Kidney (tissue), 14 donors: ENCODE measurements around the gene NOL4L. TPM values are rescaled to one million over a fixed set of nuclear protein-coding genes. Genes with fewer than 3 reads are reported as not detected.

ENCODE experiments used
- DNase-seq, 5 donors: peaks; one replicate each; pipeline ENCODE4 v3.0.0-alpha.2; 2013 to 2020
- FAIRE-seq: peaks from 2 replicates; lab custom pipeline; 2012; peaks lifted over from hg19 to GRCh38; lab: Jason Lieb, UNC
- H3K27ac ChIP-seq, 2 donors: one replicate each; pipeline ENCODE4 v1.7.0; 2013; ENCODE audit warnings: low read depth in 2 of 2, low read length in 2 of 2, inconsistent platforms in 1 of 2
- H3K27me3 ChIP-seq: one replicate; pipeline ENCODE4 v1.7.1; 2013; ENCODE audit warnings: low read length, inconsistent platforms; ENCODE audit not compliant: control insufficient read depth, insufficient read depth
- H3K36me3 ChIP-seq, 3 donors: one replicate each; pipeline versions ENCODE4 v1.7.0 to v1.7.1; 2013; ENCODE audit warnings: low read length in 3 of 3, control low read depth in 1 of 3, inconsistent platforms in 1 of 3; ENCODE audit not compliant: insufficient read depth in 3 of 3, control insufficient read depth in 2 of 3
- H3K4me1 ChIP-seq, 3 donors: one replicate each; pipeline versions ENCODE4 v1.7.0 to v1.7.1; 2013; ENCODE audit warnings: low read length in 3 of 3, inconsistent platforms in 1 of 3, low read depth in 1 of 3; ENCODE audit not compliant: control insufficient read depth in 2 of 3, insufficient read depth in 2 of 3
- H3K4me3 ChIP-seq, 3 donors: one replicate each; pipeline versions ENCODE4 v1.7.0 to v1.8.1; 2013; ENCODE audit warnings: low read length in 3 of 3, control low read depth in 1 of 3, inconsistent platforms in 1 of 3
- H3K9ac ChIP-seq, 3 donors: one replicate each; pipeline versions ENCODE4 v1.7.0 to v1.7.1; 2013; ENCODE audit warnings: low read length in 3 of 3, control low read depth in 1 of 3, inconsistent platforms in 1 of 3
- H3K9me3 ChIP-seq, 3 donors: one replicate each; pipeline versions ENCODE4 v1.7.0 to v1.7.1; 2013; ENCODE audit warnings: low read length in 3 of 3, control low read depth in 1 of 3, inconsistent platforms in 1 of 3; ENCODE audit not compliant: control insufficient read depth in 2 of 3, insufficient read depth in 1 of 3
- CTCF ChIP-seq: IDR thresholded peaks from 3 replicates; pipeline ENCODE4 v1.5.1; 2012; ENCODE audit warnings: mild to moderate bottlenecking, moderate library complexity, borderline replicate concordance; ENCODE audit not compliant: insufficient read depth; ENCODE audit errors: extremely low read depth
- intact Hi-C: fragments of 100-400 bp; cut with DNase I; formaldehyde crosslinking; loops from one replicate; pipeline ENCODE4 v1.11.1; 2022
- polyA plus RNA-seq: library from polyadenylated mRNA; stranded (reverse); fragments of 350-450 nt; fragmentation: Illumina TruSeq; extraction: RNeasy Lipid Tissue Mini Kit (QIAGEN cat#74804); gene quantifications from one replicate; pipeline ENCODE4 v1.2.3, GENCODE V29; 2014; ENCODE audit warnings: low read depth, low replicate concordance; ENCODE audit not compliant: insufficient read depth
- total RNA-seq: library from RNA; stranded (reverse); fragmentation: NEBNext Ultra II Directional; extraction: Animal tissue kit (Norgen Biotek cat#: 25700); gene quantifications from one replicate; pipeline ENCODE4 v1.2.1, GENCODE V29; 2021
- donor health status: control.
- donor health status: control.
- donor health status: control.
- donor health status: control.
- donor health status: control.
- donor health status: DM: yes; HTN: yes; CAD: no.
- donor health status: Normal renal cell carcinoma (clear cell type).

Gene NOL4L
- total and polyA plus RNA-seq, 2 donors from 2014 or later, result 14.1 to 19.4 TPM

GRCh38 chr20:32572271-32572968 is 12.7 kb downstream of the NOL4L start:
- H3K9ac ChIP-seq, result no peak overlapping the region
- no peaks in the 10 kb centered on the region for H3K4me1 ChIP-seq
- no peak overlapping the region for H3K27ac ChIP-seq
- intact Hi-C loops, result no loop called here
- no peak for TF ChIP-seq CTCF
- FAIRE-seq, result no peak
- DNase-seq, result peak in 1 of 5 donors; percentile 61
- H3K27me3 ChIP-seq, result no peaks in the 10 kb centered on the region
- H3K9me3 ChIP-seq, result no peaks in the 10 kb centered on the region
- no peaks in the 10 kb centered on the region for H3K36me3 ChIP-seq
- no peak overlapping the region for H3K4me3 ChIP-seq

- peak in 1 of 5 donors; percentile 49 for DNase-seq
These were observed 13.6 kb downstream of the NOL4L start for GRCh38 chr20:32571566-32571965.

GRCh38 chr20:32570401-32571190 is 14.5 kb downstream of the NOL4L start:
- FAIRE-seq (no peak), DNase-seq (peak in 2 of 5 donors; percentile 20 to 45)
- no peak for TF ChIP-seq CTCF
- intact Hi-C loops, result no loop called here
- no peaks in the 10 kb centered on the region for H3K36me3 ChIP-seq
- H3K9ac ChIP-seq, result no peak overlapping the region
- no peaks in the 10 kb centered on the region for H3K4me1 ChIP-seq
- H3K4me3 ChIP-seq, result no peak overlapping the region
- H3K27me3 ChIP-seq, result no peaks in the 10 kb centered on the region
- H3K9me3 ChIP-seq, result no peaks in the 10 kb centered on the region
- H3K27ac ChIP-seq, result no peak overlapping the region

More at GRCh38 chr20:32571566-32571965, 13.6 kb downstream of the NOL4L start:
- H3K27me3 ChIP-seq, result no peaks in the 10 kb centered on the region
- no peak for TF ChIP-seq CTCF
- no peak overlapping the region for H3K4me3 ChIP-seq
- H3K27ac ChIP-seq, result no peak overlapping the region
- no peaks in the 10 kb centered on the region for H3K9me3 ChIP-seq
- no peaks in the 10 kb centered on the region for H3K4me1 ChIP-seq
- no peak overlapping the region for H3K9ac ChIP-seq
- intact Hi-C loops, result no loop called here
- no peaks in the 10 kb centered on the region for H3K36me3 ChIP-seq
- no peak for FAIRE-seq
